Activated CD4-positive, alpha-beta T cell treated with anti-CD3 and anti-CD28 coated beads for 36 hours (primary cell): ENCODE data around the gene CNTN4. TPM values are rescaled to one million over a fixed set of nuclear protein-coding genes. Genes with fewer than 3 reads are reported as not detected.
"Not testable (repeated sequence)": the region's sequence is repeated elsewhere in the genome, so short reads cannot be mapped to it uniquely, and the experiment has no call there.

Source experiments
- ATAC-seq: fragments of 200-7000 bp; cut with Tn5 transposase; one replicate; pipeline ENCODE4 v1.10.0; 2021; ENCODE audit warnings: mild to moderate bottlenecking, moderate library complexity
- CTCF ChIA-PET: fragments of 350-600 bp; sonication (Branson Sonifier 250); formaldehyde crosslinking; loops from one replicate; lab custom pipeline; 2021; ENCODE audit warnings: antibody characterized with exemption; lab: Charles Lee
- POLR2A ChIA-PET: fragments of 350-600 bp; sonication (Branson Sonifier 250); formaldehyde crosslinking; loops from one replicate; lab custom pipeline; 2021; ENCODE audit warnings: antibody characterized with exemption, inconsistent platforms; lab: Charles Lee
- DNase-seq: peaks from one replicate; pipeline ENCODE4 v3.0.0-alpha.2; 2020
- H3K27ac Mint-ChIP-seq: one replicate; pipeline ENCODE4 v1.8.0; 2021; ENCODE audit warnings: mixed read lengths
- H3K27me3 Mint-ChIP-seq: one replicate; pipeline ENCODE4 v1.8.0; 2021; ENCODE audit warnings: mixed read lengths
- H3K36me3 Mint-ChIP-seq: one replicate; pipeline ENCODE4 v1.8.0; 2021; ENCODE audit warnings: low read depth, mixed read lengths
- H3K4me1 Mint-ChIP-seq: one replicate; pipeline ENCODE4 v1.8.0; 2021; ENCODE audit warnings: mixed read lengths
- H3K4me3 Mint-ChIP-seq: one replicate; pipeline ENCODE4 v1.8.0; 2021; ENCODE audit warnings: mild to moderate bottlenecking, moderate library complexity, mixed read lengths
- H3K9me3 Mint-ChIP-seq: one replicate; pipeline ENCODE4 v1.8.0; 2021; ENCODE audit warnings: low read depth, mixed read lengths
- intact Hi-C, 2 experiments: fragments of 100-400 bp; cut with DNase I in 1 of 2; cut with micrococcal nuclease in 1 of 2; formaldehyde crosslinking; loops; one replicate each; pipeline versions ENCODE4 v1.14.2 to v1.15.1; 2022 to 2024; cut with DNase I, micrococcal nuclease
- total RNA-seq, 2 experiments: library from RNA; stranded (reverse); gene quantifications; one replicate each; pipeline ENCODE4 v1.2.3, GENCODE V29; 2021

Gene CNTN4
- total RNA-seq, 2 experiments from 2014 or later, result not detected

DNA sequence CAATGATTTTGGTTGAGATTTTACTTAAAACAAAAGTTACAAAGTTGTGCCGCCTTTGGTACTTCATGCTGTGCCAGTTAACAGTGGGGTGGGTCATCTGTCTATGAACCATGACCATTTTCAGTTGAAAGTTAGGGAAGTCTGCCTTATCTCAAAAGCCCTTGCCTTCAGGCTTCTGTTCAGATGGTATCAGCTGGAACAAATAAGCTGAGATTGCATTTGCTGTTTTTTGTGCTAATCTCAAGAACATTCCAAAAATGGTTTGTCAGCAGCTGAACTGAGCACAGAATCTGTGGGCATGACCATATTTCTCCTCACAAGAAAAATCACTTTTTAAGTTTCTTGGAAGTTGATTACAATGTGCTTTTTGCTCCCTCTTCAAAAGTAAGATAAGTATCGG, 869.2 kb downstream of the CNTN4 start:
- H3K4me3 Mint-ChIP-seq, result no peak overlapping the region
- no peak overlapping the region for H3K27ac Mint-ChIP-seq
- no peaks in the 10 kb centered on the region for H3K4me1 Mint-ChIP-seq
- no peak for DNase-seq
- ChIA-PET POLR2A (no interaction called here), CTCF (no interaction called here)
- intact Hi-C loops, result no loop called here
- H3K9me3 Mint-ChIP-seq, result no peaks in the 10 kb centered on the region
- no peaks in the 10 kb centered on the region for H3K36me3 Mint-ChIP-seq
- ATAC-seq, result no peak
- H3K27me3 Mint-ChIP-seq, result peaks cover 15% of the 10 kb centered on the region

DNA sequence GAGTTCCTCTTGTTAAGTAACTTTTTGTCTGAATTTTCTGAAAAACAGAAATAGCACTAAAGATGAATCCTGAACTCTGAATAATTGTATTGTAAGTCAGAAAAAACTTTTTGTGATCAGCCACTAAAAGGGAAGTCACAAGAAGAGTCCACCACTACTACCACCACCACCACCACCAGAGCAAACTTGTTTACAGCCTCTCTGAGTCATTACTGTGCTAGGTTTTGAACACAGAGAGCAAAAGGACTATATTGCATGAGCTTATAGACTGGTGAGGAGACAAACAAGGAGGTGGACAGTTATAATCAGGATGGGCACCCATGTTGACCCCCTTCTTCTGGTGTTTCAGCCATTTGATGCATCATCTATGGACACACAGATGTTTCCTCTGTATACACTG, 869.8 kb downstream of the CNTN4 start:
- H3K4me3 Mint-ChIP-seq, result no peak overlapping the region
- CTCF ChIA-PET, result no interaction called here

DNA sequence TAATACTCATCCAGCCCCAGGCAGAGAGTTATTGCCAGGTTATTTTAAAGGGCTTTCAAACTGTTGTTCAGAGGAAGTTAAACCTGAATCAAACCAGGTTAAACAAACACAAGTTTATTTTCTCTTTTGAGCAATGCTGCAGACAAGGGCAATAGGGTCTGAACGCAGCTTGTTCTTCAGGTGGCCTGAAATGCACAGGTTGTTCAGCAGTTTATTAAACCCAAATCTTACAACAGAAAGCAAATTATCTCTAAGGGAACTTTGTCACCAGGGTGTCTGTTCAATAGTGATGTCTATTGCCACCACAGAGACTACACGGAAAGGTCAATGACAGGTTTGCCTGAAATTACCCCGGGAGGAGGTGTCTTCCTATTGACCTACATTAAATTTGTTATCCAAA, 877.5 kb downstream of the CNTN4 start:
- intact Hi-C loops, result no loop called here
- H3K27me3 Mint-ChIP-seq, result no peaks in the 10 kb centered on the region
- CTCF ChIA-PET, result no interaction called here
- no peak overlapping the region for H3K27ac Mint-ChIP-seq
- H3K9me3 Mint-ChIP-seq, result no peaks in the 10 kb centered on the region
- no peaks in the 10 kb centered on the region for H3K4me1 Mint-ChIP-seq
- POLR2A ChIA-PET, result no interaction called here
- H3K4me3 Mint-ChIP-seq, result no peak overlapping the region
- no peak for ATAC-seq
- no peak for DNase-seq
- no peaks in the 10 kb centered on the region for H3K36me3 Mint-ChIP-seq

More for the DNA sequence above, 869.8 kb downstream of the CNTN4 start:
- DNase-seq, result no peak
- intact Hi-C loops, result no loop called here
- POLR2A ChIA-PET, result no interaction called here
- H3K4me1 Mint-ChIP-seq, result no peaks in the 10 kb centered on the region
- peaks cover 15% of the 10 kb centered on the region for H3K27me3 Mint-ChIP-seq
- no peak overlapping the region for H3K27ac Mint-ChIP-seq
- H3K9me3 Mint-ChIP-seq, result no peaks in the 10 kb centered on the region
- H3K36me3 Mint-ChIP-seq, result no peaks in the 10 kb centered on the region
- ATAC-seq, result no peak

DNA sequence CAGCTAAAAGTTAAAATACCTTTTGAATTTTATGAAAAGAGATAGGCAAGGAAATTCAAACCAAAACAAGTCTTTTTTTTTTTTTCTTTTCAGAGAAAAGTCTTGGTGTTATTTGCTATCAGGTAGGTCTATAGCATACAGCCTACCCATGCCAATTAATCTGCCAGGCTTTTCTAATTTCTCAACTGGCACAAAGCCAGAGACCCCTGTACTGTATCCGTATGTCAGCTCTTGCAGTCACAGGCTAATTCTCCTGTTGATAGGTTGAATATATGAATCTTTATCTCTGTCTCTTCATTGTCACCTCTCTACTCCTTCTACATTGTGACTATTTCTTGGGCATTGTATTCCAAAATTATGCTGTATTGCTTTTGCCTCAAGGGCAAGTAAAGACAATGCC, 878.1 kb downstream of the CNTN4 start:
- intact Hi-C loops, result no loop called here
- DNase-seq (no peak), ATAC-seq (no peak)
- Mint-ChIP-seq H3K27ac (no peak overlapping the region), H3K4me1 (no peaks in the 10 kb centered on the region), H3K9me3 (no peaks in the 10 kb centered on the region), H3K4me3 (no peak overlapping the region), H3K36me3 (no peaks in the 10 kb centered on the region), H3K27me3 (no peaks in the 10 kb centered on the region)
- ChIA-PET CTCF (no interaction called here), POLR2A (interaction anchor here (0.6 kb wide), 1 partner anchor 196 kb away, joined by 3 read pairs; no protein-coding TSS in a partner anchor)

DNA sequence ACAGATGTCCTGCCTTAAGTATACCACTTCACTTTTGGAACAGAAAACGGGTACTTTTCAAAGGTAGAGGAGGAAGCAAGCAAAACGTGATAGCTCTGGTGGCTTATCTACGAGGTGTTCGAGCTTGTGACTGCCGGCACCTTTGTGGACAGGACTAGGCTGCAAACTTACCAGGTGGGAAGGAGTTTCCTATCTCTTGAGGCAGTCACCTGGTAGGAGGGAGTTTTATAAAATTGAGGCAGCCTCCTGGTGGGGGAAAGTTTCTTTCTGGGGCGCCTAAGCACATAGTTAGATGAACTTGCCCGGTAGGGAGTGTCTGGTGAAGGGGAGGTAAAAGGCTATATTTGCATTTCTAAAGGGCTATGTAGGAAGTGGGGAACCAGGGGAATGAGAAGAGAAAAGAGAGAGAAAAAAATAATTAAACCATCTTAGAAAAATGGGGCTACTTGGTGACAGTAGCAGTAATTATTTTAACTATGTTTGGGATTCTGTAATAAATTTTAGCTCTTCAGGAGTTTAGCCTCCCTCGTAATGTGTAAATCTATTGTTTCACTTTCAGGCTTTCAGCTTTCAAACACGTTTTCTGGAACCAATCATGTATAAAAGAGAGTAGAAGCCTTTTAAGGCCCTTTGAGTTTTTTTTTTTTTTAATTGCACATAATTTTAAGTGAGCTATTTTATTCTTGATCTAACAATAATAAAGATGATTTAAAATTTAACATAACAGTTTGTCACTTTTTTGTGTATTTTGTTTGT, 880.5 kb downstream of the CNTN4 start:
- ATAC-seq (no peak), DNase-seq (no peak)
- no peaks in the 10 kb centered on the region for H3K9me3 Mint-ChIP-seq
- no peak overlapping the region for H3K4me3 Mint-ChIP-seq
- H3K36me3 Mint-ChIP-seq, result no peaks in the 10 kb centered on the region
- H3K4me1 Mint-ChIP-seq, result no peaks in the 10 kb centered on the region
- ChIA-PET CTCF (interaction anchor here (0.6 kb wide), 1 partner anchor 33 kb away, joined by 4 read pairs; no protein-coding TSS in a partner anchor), POLR2A (no interaction called here)
- intact Hi-C loops, result no loop called here
- no peaks in the 10 kb centered on the region for H3K27me3 Mint-ChIP-seq
- no peak overlapping the region for H3K27ac Mint-ChIP-seq

DNA sequence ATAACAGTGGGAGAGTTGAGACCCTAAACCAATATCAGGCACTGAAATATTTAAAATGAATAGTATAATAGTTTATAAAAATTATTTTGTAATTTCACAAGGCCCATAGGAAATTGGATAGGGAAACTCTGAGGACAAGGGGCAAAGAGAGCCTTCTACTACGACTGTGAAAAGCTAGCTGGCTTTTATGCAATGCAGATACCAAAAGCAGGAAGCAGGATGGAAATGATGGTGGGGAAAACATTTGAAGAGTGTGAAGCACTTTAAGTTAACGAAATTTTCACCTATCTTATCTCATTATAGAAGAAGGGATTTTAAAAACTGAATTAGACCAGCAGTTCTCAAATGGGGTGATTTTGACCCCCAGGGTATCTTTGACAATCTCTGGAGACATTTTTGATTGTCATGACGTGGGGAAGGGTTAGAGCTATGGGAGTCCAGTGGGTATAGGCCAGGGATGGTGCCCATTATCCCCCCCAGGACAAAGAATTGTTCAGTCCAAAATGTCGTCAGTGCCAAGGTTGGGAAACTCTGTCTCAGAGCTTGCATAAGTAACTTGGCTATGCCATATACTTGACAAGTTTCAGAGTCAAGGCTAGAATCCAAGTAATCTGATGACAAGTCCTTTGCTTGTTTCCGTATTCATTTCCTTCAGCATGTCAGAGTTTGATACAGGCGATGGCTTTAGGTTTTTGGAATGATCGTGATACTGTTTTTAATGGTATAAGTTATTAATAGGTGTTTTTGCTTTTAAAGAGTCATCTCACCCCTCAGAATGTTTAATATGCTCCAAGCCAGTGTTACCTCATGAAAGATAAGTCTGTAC, 885.6 kb downstream of the CNTN4 start:
- no peak overlapping the region for H3K27ac Mint-ChIP-seq
- ChIA-PET POLR2A (no interaction called here), CTCF (interaction anchor here (0.7 kb wide), 1 partner anchor 111 kb away, joined by 3 read pairs; no protein-coding TSS in a partner anchor)
- intact Hi-C loops, result no loop called here
- H3K4me1 Mint-ChIP-seq, result no peaks in the 10 kb centered on the region
- ATAC-seq, result no peak
- H3K4me3 Mint-ChIP-seq, result no peak overlapping the region
- no peaks in the 10 kb centered on the region for H3K9me3 Mint-ChIP-seq
- no peak for DNase-seq
- H3K27me3 Mint-ChIP-seq, result no peaks in the 10 kb centered on the region
- no peaks in the 10 kb centered on the region for H3K36me3 Mint-ChIP-seq

DNA sequence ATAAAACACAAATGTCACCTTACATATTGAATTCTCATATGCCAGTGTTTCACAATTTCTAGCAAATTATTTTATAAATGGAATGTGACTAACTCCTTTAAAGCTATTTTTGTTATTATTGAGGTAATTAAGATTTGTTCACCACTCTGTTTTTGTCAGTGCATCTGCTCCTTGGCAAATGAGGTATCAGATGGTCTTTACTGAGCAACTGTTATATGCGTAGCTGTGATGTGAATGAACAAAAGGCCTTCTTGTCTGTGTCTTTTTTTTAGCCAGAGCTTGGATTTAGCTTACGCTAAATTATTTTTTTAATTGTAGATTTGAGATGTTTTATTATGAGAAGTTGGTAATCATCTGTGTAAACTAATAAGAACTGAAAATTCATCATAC, 886.2 kb downstream of the CNTN4 start:
- ATAC-seq, result no peak
- intact Hi-C loops, result no loop called here
- DNase-seq, result no peak
- H3K36me3 Mint-ChIP-seq, result no peaks in the 10 kb centered on the region
- H3K9me3 Mint-ChIP-seq, result no peaks in the 10 kb centered on the region
- ChIA-PET CTCF (interaction anchor here (0.7 kb wide), 1 partner anchor 110 kb away, joined by 3 read pairs; no protein-coding TSS in a partner anchor), POLR2A (no interaction called here)
- no peaks in the 10 kb centered on the region for H3K4me1 Mint-ChIP-seq
- no peak overlapping the region for H3K4me3 Mint-ChIP-seq
- H3K27me3 Mint-ChIP-seq, result no peaks in the 10 kb centered on the region
- no peak overlapping the region for H3K27ac Mint-ChIP-seq

DNA sequence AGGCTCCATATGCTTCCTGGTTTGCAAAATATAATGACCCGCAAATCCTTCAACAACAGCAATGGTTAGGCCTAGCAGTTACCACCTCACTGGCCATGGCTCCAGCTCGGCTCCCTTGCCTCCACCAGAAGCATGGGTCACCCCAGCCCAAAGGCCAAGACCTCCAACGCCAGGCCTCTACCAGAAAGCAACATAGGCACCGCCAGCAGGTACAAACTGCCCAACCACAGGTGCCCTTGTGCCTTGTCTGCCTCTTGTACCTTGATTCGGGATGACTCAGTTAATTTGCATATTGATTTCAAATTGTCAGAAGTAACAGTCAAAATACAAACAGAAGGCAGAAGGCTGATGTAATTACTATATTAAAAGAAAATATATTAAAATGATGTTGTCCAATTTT, 886.8 kb downstream of the CNTN4 start:
- H3K36me3 Mint-ChIP-seq, result no peaks in the 10 kb centered on the region
- H3K9me3 Mint-ChIP-seq, result no peaks in the 10 kb centered on the region
- CTCF ChIA-PET, result no interaction called here
- H3K27me3 Mint-ChIP-seq, result no peaks in the 10 kb centered on the region
- POLR2A ChIA-PET, result interaction anchor here (0.5 kb wide), 1 partner anchor 1280 kb away, joined by 3 read pairs; no protein-coding TSS in a partner anchor
- H3K4me1 Mint-ChIP-seq, result no peaks in the 10 kb centered on the region
- no peak for ATAC-seq
- intact Hi-C loops, result no loop called here
- no peak for DNase-seq
- no peak overlapping the region for H3K4me3 Mint-ChIP-seq
- H3K27ac Mint-ChIP-seq, result no peak overlapping the region

DNA sequence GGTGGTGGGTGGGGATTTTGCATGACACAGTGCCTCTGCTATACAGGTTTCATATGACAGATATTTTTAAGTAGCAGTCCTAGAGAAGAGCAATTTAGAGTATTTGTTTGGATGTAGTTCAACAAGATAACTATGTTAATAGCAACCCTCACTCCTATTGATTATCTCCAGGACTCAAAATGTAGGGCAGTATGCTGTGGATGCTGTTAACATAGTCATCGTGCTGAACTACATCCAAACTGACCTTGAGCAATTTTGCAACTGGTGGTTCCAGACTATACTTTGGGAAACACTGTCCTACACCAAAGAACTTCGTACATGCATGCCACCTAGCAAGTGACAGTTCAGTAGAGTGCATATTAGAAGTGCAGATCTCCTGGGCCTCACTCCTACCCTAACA, 893.9 kb downstream of the CNTN4 start:
- no peaks in the 10 kb centered on the region for H3K9me3 Mint-ChIP-seq
- H3K27me3 Mint-ChIP-seq, result peaks cover 5% of the 10 kb centered on the region
- H3K4me1 Mint-ChIP-seq, result peaks cover 4% of the 10 kb centered on the region
- no peak for DNase-seq
- no peak overlapping the region for H3K27ac Mint-ChIP-seq
- H3K36me3 Mint-ChIP-seq, result no peaks in the 10 kb centered on the region
- CTCF ChIA-PET, result no interaction called here
- POLR2A ChIA-PET, result no interaction called here
- ATAC-seq, result no peak
- H3K4me3 Mint-ChIP-seq, result no peak overlapping the region
- intact Hi-C loops, result no loop called here

DNA sequence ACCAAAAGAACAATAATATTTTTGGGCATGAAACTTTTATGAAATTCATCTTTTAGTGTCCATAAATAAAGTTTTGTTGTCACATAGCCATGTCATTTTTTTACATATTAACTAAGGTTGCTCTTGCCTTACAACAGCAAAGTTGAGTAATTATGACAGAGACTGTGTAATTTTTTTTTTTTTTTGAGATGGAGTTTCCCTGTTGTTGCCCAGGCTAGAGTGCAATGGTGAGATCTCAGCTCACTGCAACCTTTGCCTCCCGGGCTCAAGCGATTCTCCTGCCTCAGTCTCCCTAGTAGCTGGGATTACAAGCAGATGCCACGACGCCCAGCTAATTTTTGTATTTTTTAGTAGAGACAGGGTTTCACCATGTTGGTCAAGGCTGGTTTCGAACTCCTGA, 894.5 kb downstream of the CNTN4 start:
- H3K36me3 Mint-ChIP-seq, result not testable (repeated sequence)

DNA sequence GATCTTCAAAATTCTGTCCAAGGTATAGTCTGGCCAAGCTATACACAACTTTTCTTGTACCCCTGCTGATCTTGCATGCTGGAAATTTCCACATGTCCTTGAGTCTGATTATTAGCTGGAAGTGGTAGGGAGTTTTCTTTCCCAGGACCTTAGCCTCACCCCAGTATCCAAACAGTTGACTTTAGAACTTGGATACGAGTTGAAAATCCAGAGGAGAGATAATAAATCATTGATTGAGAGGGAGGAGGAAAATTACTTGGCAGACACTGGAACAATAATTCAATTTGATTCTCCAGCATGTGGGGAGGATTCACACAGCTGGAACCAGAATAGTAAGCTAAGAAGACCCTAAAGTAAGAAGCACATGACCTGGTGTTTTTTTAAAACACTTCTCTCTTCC, 895.1 kb downstream of the CNTN4 start:
- H3K27me3 Mint-ChIP-seq, result peaks cover 7% of the 10 kb centered on the region
- H3K27ac Mint-ChIP-seq, result no peak overlapping the region
- DNase-seq (no peak), ATAC-seq (no peak)
- H3K9me3 Mint-ChIP-seq, result no peaks in the 10 kb centered on the region
- intact Hi-C loops, result no loop called here
- ChIA-PET POLR2A (no interaction called here), CTCF (interaction anchor here (0.7 kb wide), 1 partner anchor 64 kb away, joined by 3 read pairs; no protein-coding TSS in a partner anchor)
- peaks cover 4% of the 10 kb centered on the region for H3K4me1 Mint-ChIP-seq
- no peaks in the 10 kb centered on the region for H3K36me3 Mint-ChIP-seq
- no peak overlapping the region for H3K4me3 Mint-ChIP-seq

More for the DNA sequence above, 894.5 kb downstream of the CNTN4 start:
- H3K9me3 Mint-ChIP-seq, H3K4me1 Mint-ChIP-seq, intact Hi-C loops, H3K4me3 Mint-ChIP-seq, CTCF ChIA-PET, H3K27ac Mint-ChIP-seq, POLR2A ChIA-PET, DNase-seq, ATAC-seq, H3K27me3 Mint-ChIP-seq: not testable (repeated sequence)

DNA sequence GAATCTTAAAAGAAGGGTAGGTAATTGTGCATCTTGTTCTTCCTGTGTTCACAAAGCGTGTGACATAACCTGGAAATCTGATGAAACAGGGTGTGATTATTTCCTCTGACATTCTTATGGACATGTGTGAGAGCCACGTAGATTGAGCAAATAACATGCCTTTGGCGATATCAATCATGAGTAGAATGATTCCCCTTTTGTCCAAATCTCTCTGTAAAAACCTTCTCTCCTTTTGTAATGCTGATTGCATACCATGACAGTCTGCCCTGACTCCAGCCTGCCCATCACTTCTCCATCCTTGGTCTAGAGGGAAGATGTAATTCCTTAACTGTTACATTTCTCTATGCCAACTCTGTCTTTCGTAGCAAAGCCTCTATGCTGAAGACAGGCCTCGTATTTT, 896.5 kb downstream of the CNTN4 start:
- Mint-ChIP-seq H3K9me3 (peaks cover 5% of the 10 kb centered on the region), H3K27ac (no peak overlapping the region), H3K27me3 (peaks cover 12% of the 10 kb centered on the region), H3K36me3 (no peaks in the 10 kb centered on the region), H3K4me3 (no peak overlapping the region), H3K4me1 (peaks cover 4% of the 10 kb centered on the region)
- CTCF ChIA-PET, result no interaction called here
- ATAC-seq, result no peak
- DNase-seq, result no peak
- POLR2A ChIA-PET, result no interaction called here
- intact Hi-C loops, result no loop called here
